ENCODE results near the gene ERMN. TPM values are rescaled to one million over a fixed set of nuclear protein-coding genes. Genes with fewer than 3 reads are reported as not detected.

Gene ERMN
- total RNA-seq, 1 donor from 2014 or later = not detected

- DNase-seq = no peak
- Mint-ChIP-seq H3K36me3 (ENCODE audit: unreplicated experiment) (no peaks in the 10 kb centered on the region), H3K27ac (ENCODE audit: unreplicated experiment) (no peak overlapping the region), H3K4me1 (ENCODE audit: low read depth, unreplicated experiment) (peaks cover 3% of the 10 kb centered on the region), H3K27me3 (ENCODE audit: unreplicated experiment) (peaks cover 2% of the 10 kb centered on the region), H3K9me3 (ENCODE audit: unreplicated experiment) (peaks cover 5% of the 10 kb centered on the region), H3K4me3 (ENCODE audit: unreplicated experiment) (no peak overlapping the region)
- TF ChIP-seq CTCF (IDR thresholded peaks at IDR 0.05; ENCODE audit: partially characterized antibody, unreplicated experiment) = no peak
Observed at GRCh38 chr2:157305723-157306110, 19.9 kb downstream of the ERMN start.

GRCh38 chr2:157304811-157305722 is 20.6 kb downstream of the ERMN start:
- Mint-ChIP-seq H3K27ac (ENCODE audit: unreplicated experiment) (no peak overlapping the region), H3K36me3 (ENCODE audit: unreplicated experiment) (no peaks in the 10 kb centered on the region), H3K9me3 (ENCODE audit: unreplicated experiment) (peaks cover 5% of the 10 kb centered on the region), H3K27me3 (ENCODE audit: unreplicated experiment) (peaks cover 2% of the 10 kb centered on the region), H3K4me1 (ENCODE audit: low read depth, unreplicated experiment) (peaks cover 3% of the 10 kb centered on the region), H3K4me3 (ENCODE audit: unreplicated experiment) (no peak overlapping the region)
- no peak for DNase-seq
- no peak for TF ChIP-seq CTCF (IDR thresholded peaks at IDR 0.05; ENCODE audit: partially characterized antibody, unreplicated experiment)

- no peak for DNase-seq
- Mint-ChIP-seq H3K36me3 (ENCODE audit: unreplicated experiment) (no peaks in the 10 kb centered on the region), H3K27ac (ENCODE audit: unreplicated experiment) (no peak overlapping the region), H3K9me3 (ENCODE audit: unreplicated experiment) (peaks cover 3% of the 10 kb centered on the region), H3K27me3 (ENCODE audit: unreplicated experiment) (no peaks in the 10 kb centered on the region), H3K4me1 (ENCODE audit: low read depth, unreplicated experiment) (peaks cover 3% of the 10 kb centered on the region), H3K4me3 (ENCODE audit: unreplicated experiment) (no peak overlapping the region)
- no peak for TF ChIP-seq CTCF (IDR thresholded peaks at IDR 0.05; ENCODE audit: partially characterized antibody, unreplicated experiment)
Observed at GRCh38 chr2:157303612-157304011, 22.0 kb downstream of the ERMN start.

DNA sequence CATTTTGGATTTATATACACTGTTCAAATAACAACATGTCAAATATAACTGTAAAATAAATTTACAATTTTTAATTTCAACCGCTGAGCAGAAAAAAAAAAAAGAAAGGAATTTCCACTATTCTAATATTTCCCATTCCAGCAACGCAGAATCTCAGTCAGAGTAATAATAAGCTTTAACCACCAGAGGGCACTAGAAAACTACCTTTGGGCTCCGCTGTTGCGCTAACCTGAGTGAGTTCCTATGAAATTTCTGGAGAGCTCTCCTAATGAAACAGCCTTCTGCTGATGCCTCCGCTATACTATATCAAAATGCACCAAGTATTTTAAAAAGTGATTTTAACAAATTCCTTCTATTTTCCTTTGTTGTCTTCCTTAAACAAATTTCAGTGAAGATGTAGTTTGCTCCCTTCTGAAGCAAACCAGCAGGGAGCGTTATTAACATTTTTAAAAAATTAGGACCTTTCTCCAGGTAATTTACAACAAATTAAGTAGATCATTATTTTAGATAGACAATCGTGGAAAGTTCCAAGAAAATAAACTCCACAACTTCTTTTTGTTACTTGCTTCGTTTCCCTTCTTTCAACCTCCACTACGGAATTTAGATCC is 23.0 kb downstream of the ERMN start:
- no peak overlapping the region for H3K4me3 Mint-ChIP-seq (ENCODE audit: unreplicated experiment)
- H3K27ac Mint-ChIP-seq (ENCODE audit: unreplicated experiment) = no peak overlapping the region
- H3K36me3 Mint-ChIP-seq (ENCODE audit: unreplicated experiment) = no peaks in the 10 kb centered on the region
- peak; percentile 89 for TF ChIP-seq CTCF (IDR thresholded peaks at IDR 0.05; ENCODE audit: partially characterized antibody, unreplicated experiment)
- no peaks in the 10 kb centered on the region for H3K27me3 Mint-ChIP-seq (ENCODE audit: unreplicated experiment)
- H3K4me1 Mint-ChIP-seq (ENCODE audit: low read depth, unreplicated experiment) = peaks cover 3% of the 10 kb centered on the region
- no peak for DNase-seq
- H3K9me3 Mint-ChIP-seq (ENCODE audit: unreplicated experiment) = peaks cover 3% of the 10 kb centered on the region

DNA sequence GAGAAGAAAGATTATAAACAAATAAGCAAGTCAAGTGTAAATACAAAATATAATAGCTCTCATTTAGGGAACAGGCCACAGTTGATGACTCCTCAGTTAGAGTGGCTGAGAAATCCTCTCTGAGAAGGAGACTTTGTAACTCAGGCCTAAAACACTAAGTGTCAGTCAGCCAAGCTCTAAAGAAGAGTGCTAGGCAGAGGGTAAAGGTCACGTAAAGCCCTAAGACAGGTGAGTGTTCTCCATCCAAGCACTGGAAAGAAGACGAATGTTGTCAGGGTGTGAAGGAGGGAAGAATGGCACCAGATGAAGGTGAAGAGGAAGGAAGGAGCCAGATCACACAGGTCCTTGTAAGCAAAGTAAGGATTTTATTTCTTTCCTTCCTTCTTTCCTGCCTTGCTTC is 24.3 kb downstream of the ERMN start:
- H3K4me1 Mint-ChIP-seq (ENCODE audit: low read depth, unreplicated experiment) = peaks cover 3% of the 10 kb centered on the region
- H3K27me3 Mint-ChIP-seq (ENCODE audit: unreplicated experiment) = no peaks in the 10 kb centered on the region
- no peak for DNase-seq
- H3K9me3 Mint-ChIP-seq (ENCODE audit: unreplicated experiment) = peaks cover 3% of the 10 kb centered on the region
- no peak for TF ChIP-seq CTCF (IDR thresholded peaks at IDR 0.05; ENCODE audit: partially characterized antibody, unreplicated experiment)
- H3K4me3 Mint-ChIP-seq (ENCODE audit: unreplicated experiment) = no peak overlapping the region
- H3K27ac Mint-ChIP-seq (ENCODE audit: unreplicated experiment) = no peak overlapping the region
- no peaks in the 10 kb centered on the region for H3K36me3 Mint-ChIP-seq (ENCODE audit: unreplicated experiment)
